Nephron progenitor cell (in vitro differentiated cells): ENCODE measurements around the gene MRPL33.

ENCODE experiments used
- DNase-seq: peaks from one replicate; pipeline ENCODE4 v3.0.0; 2021
- H3K27ac Mint-ChIP-seq: 2 replicates; pipeline ENCODE4 v1.8.0; 2021; ENCODE audit warnings: mild to moderate bottlenecking, moderate library complexity, mixed read lengths
- H3K27me3 Mint-ChIP-seq: 2 replicates; pipeline ENCODE4 v1.8.0; 2021; ENCODE audit warnings: mild to moderate bottlenecking, low read depth, mixed read lengths; ENCODE audit not compliant: poor library complexity
- H3K36me3 Mint-ChIP-seq: 2 replicates; pipeline ENCODE4 v1.8.0; 2021; ENCODE audit warnings: low read depth, mixed read lengths
- H3K4me1 Mint-ChIP-seq: 2 replicates; pipeline ENCODE4 v1.8.0; 2021; ENCODE audit warnings: mixed read lengths
- H3K4me3 Mint-ChIP-seq: 2 replicates; pipeline ENCODE4 v1.8.0; 2021; ENCODE audit warnings: mild to moderate bottlenecking, moderate library complexity, mixed read lengths
- H3K9me3 Mint-ChIP-seq: 2 replicates; pipeline ENCODE4 v1.8.0; 2021; ENCODE audit warnings: mild to moderate bottlenecking, moderate library complexity, mixed read lengths
- CTCF ChIP-seq: fragments of 200-600 bp; sonication (generic); IDR thresholded peaks from 2 replicates; pipeline ENCODE4 v1.5.0; 2021; ENCODE audit warnings: antibody characterized with exemption

Gene MRPL33

GRCh38 chr2:27798948-27799645, 27.6 kb downstream of the MRPL33 start:
- H3K27ac Mint-ChIP-seq: peak overlapping the region; percentile 58
- no peaks in the 10 kb centered on the region for H3K4me1 Mint-ChIP-seq
- DNase-seq: no peak
- no peaks in the 10 kb centered on the region for H3K36me3 Mint-ChIP-seq
- H3K4me3 Mint-ChIP-seq: no peak overlapping the region
- no peaks in the 10 kb centered on the region for H3K9me3 Mint-ChIP-seq
- H3K27me3 Mint-ChIP-seq: peaks cover 2% of the 10 kb centered on the region
- no peak for TF ChIP-seq CTCF

GRCh38 chr2:27799646-27800010, 28.1 kb downstream of the MRPL33 start:
- no peaks in the 10 kb centered on the region for H3K9me3 Mint-ChIP-seq
- no peaks in the 10 kb centered on the region for H3K4me1 Mint-ChIP-seq
- H3K4me3 Mint-ChIP-seq: no peak overlapping the region
- TF ChIP-seq CTCF: no peak
- peak overlapping the region; percentile 58 for H3K27ac Mint-ChIP-seq
- H3K27me3 Mint-ChIP-seq: peaks cover 2% of the 10 kb centered on the region
- no peak for DNase-seq
- no peaks in the 10 kb centered on the region for H3K36me3 Mint-ChIP-seq

GRCh38 chr2:27800856-27801255, 29.3 kb downstream of the MRPL33 start:
- H3K27me3 Mint-ChIP-seq: peaks cover 2% of the 10 kb centered on the region
- no peaks in the 10 kb centered on the region for H3K36me3 Mint-ChIP-seq
- no peak for DNase-seq
- no peak overlapping the region for H3K4me3 Mint-ChIP-seq
- H3K4me1 Mint-ChIP-seq: no peaks in the 10 kb centered on the region
- H3K27ac Mint-ChIP-seq: peak overlapping the region; percentile 26
- no peaks in the 10 kb centered on the region for H3K9me3 Mint-ChIP-seq
- TF ChIP-seq CTCF: no peak

- no peak overlapping the region for H3K27ac Mint-ChIP-seq
- H3K9me3 Mint-ChIP-seq: no peaks in the 10 kb centered on the region
- no peaks in the 10 kb centered on the region for H3K27me3 Mint-ChIP-seq
- no peak overlapping the region for H3K4me3 Mint-ChIP-seq
- no peaks in the 10 kb centered on the region for H3K36me3 Mint-ChIP-seq
- no peaks in the 10 kb centered on the region for H3K4me1 Mint-ChIP-seq
- no peak for DNase-seq
- TF ChIP-seq CTCF: no peak
These were observed 31.0 kb downstream of the MRPL33 start for GRCh38 chr2:27802547-27802946.

GRCh38 chr2:27803046-27803445, 31.5 kb downstream of the MRPL33 start:
- Mint-ChIP-seq H3K36me3 (no peaks in the 10 kb centered on the region), H3K27ac (no peak overlapping the region), H3K27me3 (no peaks in the 10 kb centered on the region), H3K4me3 (no peak overlapping the region), H3K4me1 (no peaks in the 10 kb centered on the region), H3K9me3 (no peaks in the 10 kb centered on the region)
- no peak for TF ChIP-seq CTCF
- no peak for DNase-seq

- DNase-seq: no peak
- Mint-ChIP-seq H3K9me3 (no peaks in the 10 kb centered on the region), H3K4me1 (no peaks in the 10 kb centered on the region), H3K36me3 (no peaks in the 10 kb centered on the region), H3K27me3 (no peaks in the 10 kb centered on the region), H3K27ac (no peak overlapping the region), H3K4me3 (no peak overlapping the region)
- no peak for TF ChIP-seq CTCF
These were observed 32.6 kb downstream of the MRPL33 start for GRCh38 chr2:27804146-27804545.
